Body of pancreas (tissue), 4 donors: ENCODE data around the gene MAPKAPK2. TPM values are rescaled to one million over a fixed set of nuclear protein-coding genes. Genes with fewer than 3 reads are reported as not detected.

ENCODE experiments used
- ATAC-seq: fragments of 150-250 bp; one replicate; pipeline ENCODE4 v1.9.1; 2016
- DNase-seq, 4 donors: peaks; one replicate each; pipeline ENCODE4 v3.0.0-alpha.2; 2019
- H3K27ac ChIP-seq, 4 donors: fragments of 200-600 bp; sonication (generic); 1 replicate in 3 of 4; 2 replicates in 1 of 4; pipeline versions ENCODE4 v1.5.1 to v1.6.1; 2016 to 2019; ENCODE audit warnings: mild to moderate bottlenecking in 1 of 4, mixed read lengths in 1 of 4, moderate library complexity in 1 of 4
- H3K27me3 ChIP-seq, 2 donors: fragments of 200-600 bp; sonication (generic); one replicate each; pipeline ENCODE4 v1.6.0; 2016; ENCODE audit warnings: mild to moderate bottlenecking in 1 of 2
- H3K36me3 ChIP-seq, 2 donors: fragments of 200-600 bp; sonication (generic); replicated peaks in 1 of 2; 2 replicates each; pipeline ENCODE4 v1.5.1; 2016; ENCODE audit warnings: low read depth in 2 of 2; ENCODE audit not compliant: insufficient read depth in 1 of 2
- H3K4me1 ChIP-seq: fragments of 200-600 bp; sonication (generic); one replicate; pipeline ENCODE4 v1.6.0; 2016
- H3K4me3 ChIP-seq, 2 donors: fragments of 200-600 bp; sonication (generic); 1 replicate in 1 of 2; 2 replicates in 1 of 2; pipeline ENCODE4 v1.5.1; 2016 to 2019
- H3K9me3 ChIP-seq, 3 donors: fragments of 200-600 bp; sonication (generic); 1 replicate in 2 of 3; 2 replicates in 1 of 3; pipeline ENCODE4 v1.5.1; 2016
- POLR2A ChIP-seq, 3 donors: fragments of 450-650 bp; IDR thresholded peaks; one replicate each; pipeline ENCODE4 v1.6.1; 2016; ENCODE audit warnings: antibody characterized with exemption in 3 of 3, mild to moderate bottlenecking in 2 of 3
- WGBS, 2 donors: methylation state at CpG; one replicate each; pipeline ENCODE4 v1.1.5; 2017; 5-methylcytosine and 5-hydroxymethylcytosine counted together
- intact Hi-C: fragments of 100-400 bp; cut with DNase I; formaldehyde crosslinking; loops from one replicate; pipeline ENCODE4 v1.15.1; 2023
- total RNA-seq, 2 donors: library from RNA; depleted of rRNA; stranded (reverse); fragments of >200 nt; gene quantifications; one replicate each; pipeline ENCODE4 v1.1.0, GENCODE V29; 2016
- TF ChIP-seq, protein P1 (sequence below), 7 experiments: fragments of 450-650 bp in 4 of 7; fragments of 200-600 bp in 3 of 7; sonication (generic) in 3 of 7; IDR thresholded peaks; one replicate each; pipeline ENCODE4 v1.5.1; 2016 to 2019; ENCODE audit warnings: antibody characterized with exemption in 7 of 7

Gene MAPKAPK2
- total RNA-seq, 2 donors from 2014 or later: 29.1 to 46.5 TPM

GRCh38 chr1:206708058-206708457, 23.4 kb downstream of the MAPKAPK2 start:
- Histone ChIP-seq H3K4me1 (peaks cover 86% of the 10 kb centered on the region), H3K36me3 (no peaks in the 10 kb centered on the region), H3K4me3 (no peak overlapping the region), H3K27ac (peak overlapping the region in 2 of 4 donors; percentile 20 to 25), H3K27me3 (no peaks in the 10 kb centered on the region), H3K9me3 (no peaks in the 10 kb centered on the region)
- no peak for TF ChIP-seq POLR2A (IDR thresholded peaks at IDR 0.05)
- TF ChIP-seq, protein P1, sequence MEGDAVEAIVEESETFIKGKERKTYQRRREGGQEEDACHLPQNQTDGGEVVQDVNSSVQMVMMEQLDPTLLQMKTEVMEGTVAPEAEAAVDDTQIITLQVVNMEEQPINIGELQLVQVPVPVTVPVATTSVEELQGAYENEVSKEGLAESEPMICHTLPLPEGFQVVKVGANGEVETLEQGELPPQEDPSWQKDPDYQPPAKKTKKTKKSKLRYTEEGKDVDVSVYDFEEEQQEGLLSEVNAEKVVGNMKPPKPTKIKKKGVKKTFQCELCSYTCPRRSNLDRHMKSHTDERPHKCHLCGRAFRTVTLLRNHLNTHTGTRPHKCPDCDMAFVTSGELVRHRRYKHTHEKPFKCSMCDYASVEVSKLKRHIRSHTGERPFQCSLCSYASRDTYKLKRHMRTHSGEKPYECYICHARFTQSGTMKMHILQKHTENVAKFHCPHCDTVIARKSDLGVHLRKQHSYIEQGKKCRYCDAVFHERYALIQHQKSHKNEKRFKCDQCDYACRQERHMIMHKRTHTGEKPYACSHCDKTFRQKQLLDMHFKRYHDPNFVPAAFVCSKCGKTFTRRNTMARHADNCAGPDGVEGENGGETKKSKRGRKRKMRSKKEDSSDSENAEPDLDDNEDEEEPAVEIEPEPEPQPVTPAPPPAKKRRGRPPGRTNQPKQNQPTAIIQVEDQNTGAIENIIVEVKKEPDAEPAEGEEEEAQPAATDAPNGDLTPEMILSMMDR (IDR thresholded peaks at IDR 0.05): no peak
- intact Hi-C loops: loop anchor here (10.0 kb wide), 1 partner anchor 77 kb away; no protein-coding TSS in a partner anchor
- ATAC-seq: no peak
- WGBS, 2 donors: 65 to 72% methylated on average over 2 of the region's 2 CpGs
- DNase-seq: no peak

GRCh38 chr1:206708882-206709281, 24.2 kb downstream of the MAPKAPK2 start:
- TF ChIP-seq, protein P1 (IDR thresholded peaks at IDR 0.05): no peak
- no peak for TF ChIP-seq POLR2A (IDR thresholded peaks at IDR 0.05)
- peaks cover 88% of the 10 kb centered on the region for H3K4me1 ChIP-seq
- H3K9me3 ChIP-seq: no peaks in the 10 kb centered on the region
- H3K36me3 ChIP-seq: no peaks in the 10 kb centered on the region
- H3K4me3 ChIP-seq: no peak overlapping the region
- intact Hi-C loops: loop anchor here (10.0 kb wide), 1 partner anchor 76 kb away; no protein-coding TSS in a partner anchor
- DNase-seq (no peak), ATAC-seq (peak; percentile 19)
- 27 to 30% methylated on average over 2 of the region's 2 CpGs for WGBS, 2 donors
- no peaks in the 10 kb centered on the region for H3K27me3 ChIP-seq
- peak overlapping the region; percentile 28 to 72 (median 59) for H3K27ac ChIP-seq

DNA sequence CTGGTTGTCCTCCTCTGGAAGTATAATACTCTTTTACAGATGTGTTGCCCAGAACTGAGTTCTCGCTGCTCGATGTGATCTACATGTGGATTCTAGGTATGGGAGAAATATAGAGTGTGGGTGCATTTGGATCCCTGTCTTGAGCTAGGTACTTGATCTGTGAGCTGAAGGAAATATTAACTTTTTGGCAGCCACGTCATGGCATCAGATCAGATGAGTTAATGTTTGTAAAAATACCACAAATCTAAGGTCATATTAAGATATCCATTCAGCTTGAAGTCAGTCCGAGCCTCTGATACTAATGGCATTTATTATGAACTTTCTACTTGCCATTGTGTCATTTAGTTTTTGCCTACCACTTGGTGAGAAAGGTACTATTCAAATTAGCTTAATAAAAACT, 24.6 kb downstream of the MAPKAPK2 start:
- H3K27me3 ChIP-seq: no peaks in the 10 kb centered on the region
- peaks cover 88% of the 10 kb centered on the region for H3K4me1 ChIP-seq
- TF ChIP-seq POLR2A (IDR thresholded peaks at IDR 0.05): no peak
- TF ChIP-seq, protein P1 (IDR thresholded peaks at IDR 0.05): no peak
- H3K9me3 ChIP-seq: no peaks in the 10 kb centered on the region
- 45 to 50% methylated on average over 4 of the region's 4 CpGs for WGBS, 2 donors
- ATAC-seq: peak; percentile 62
- no peaks in the 10 kb centered on the region for H3K36me3 ChIP-seq
- no peak for DNase-seq
- intact Hi-C loops: loop anchor here (10.0 kb wide), 1 partner anchor 75 kb away; no protein-coding TSS in a partner anchor
- H3K27ac ChIP-seq: peak overlapping the region; percentile 28 to 72 (median 59)
- no peak overlapping the region for H3K4me3 ChIP-seq

DNA sequence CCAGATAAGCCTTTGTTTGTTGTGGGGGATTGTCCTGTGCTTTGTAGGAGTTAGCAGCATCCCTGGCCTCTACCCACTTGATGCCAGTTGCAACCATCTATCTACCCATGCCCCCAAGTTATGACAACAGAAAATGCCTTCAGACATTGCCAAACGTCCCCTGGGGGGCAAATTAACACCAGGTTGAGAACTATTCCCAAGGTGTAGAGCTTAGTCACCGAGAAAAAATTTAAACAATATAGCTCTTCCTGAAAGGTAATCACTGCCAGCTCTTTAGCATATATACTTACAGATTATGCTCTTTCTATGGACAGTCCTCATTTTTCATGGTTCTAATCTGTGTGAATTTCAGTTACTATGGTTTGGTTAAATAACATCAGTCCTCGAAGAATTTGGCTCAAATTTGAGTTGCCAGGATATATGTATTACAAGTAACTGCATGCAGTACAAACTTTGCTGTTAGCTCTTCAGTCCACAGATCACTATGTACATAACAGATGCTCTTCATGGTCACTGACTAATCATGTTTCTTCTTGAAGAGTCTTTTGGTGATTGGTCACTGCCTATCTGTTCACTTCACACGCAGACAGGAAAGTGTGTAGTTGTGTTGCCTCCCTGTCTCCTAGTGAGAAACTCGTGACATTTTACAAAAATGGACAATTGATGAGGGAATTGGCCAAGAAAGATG, 25.2 kb downstream of the MAPKAPK2 start:
- Histone ChIP-seq H3K4me3 (no peak overlapping the region), H3K27me3 (no peaks in the 10 kb centered on the region), H3K4me1 (peaks cover 88% of the 10 kb centered on the region), H3K36me3 (no peaks in the 10 kb centered on the region), H3K9me3 (no peaks in the 10 kb centered on the region), H3K27ac (peak overlapping the region; percentile 28 to 72 (median 59))
- DNase-seq: no peak
- intact Hi-C loops: loop anchor here (10.0 kb wide), 1 partner anchor 75 kb away; no protein-coding TSS in a partner anchor
- WGBS, 2 donors: 51 to 61% methylated on average over 5 of the region's 5 CpGs
- no peak for ATAC-seq
- TF ChIP-seq POLR2A (IDR thresholded peaks at IDR 0.05): no peak
- TF ChIP-seq, protein P1 (IDR thresholded peaks at IDR 0.05): no peak

GRCh38 chr1:206710460-206710823, 25.7 kb downstream of the MAPKAPK2 start:
- WGBS, 2 donors: 40 to 56% methylated on average over 3 of the region's 3 CpGs
- DNase-seq (no peak), ATAC-seq (no peak)
- Histone ChIP-seq H3K36me3 (no peaks in the 10 kb centered on the region), H3K27ac (peak overlapping the region; percentile 11 to 72 (median 59)), H3K27me3 (no peaks in the 10 kb centered on the region), H3K9me3 (no peaks in the 10 kb centered on the region), H3K4me1 (peaks cover 88% of the 10 kb centered on the region), H3K4me3 (no peak overlapping the region)
- intact Hi-C loops: no loop called here
- TF ChIP-seq POLR2A (IDR thresholded peaks at IDR 0.05): no peak
- TF ChIP-seq, protein P1 (IDR thresholded peaks at IDR 0.05): no peak
